HK-2 (cell line): Measurements from ENCODE around the gene DCXR.

Source experiments
- DNase-seq: peaks from one replicate; pipeline ENCODE4 v3.0.0-alpha.2; 2018; ENCODE audit not compliant: unreplicated experiment

DCXR gene

GRCh38 chr17:82037092-82037888 is at the start of gene DCXR:
Gene DCXR, minus strand, starts transcription at chr17:82037697. Its CDS starts 15 bp downstream, at chr17:82037682.
- DNase-seq: peak; percentile 96

- no peak for DNase-seq
Observed at GRCh38 chr17:82085931-82086764, 48.7 kb upstream of the DCXR start.

- DNase-seq: no peak
Observed at GRCh38 chr17:82085031-82085861, 47.7 kb upstream of the DCXR start.

- DNase-seq: no peak
Observed at GRCh38 chr17:82084373-82085030, 47.0 kb upstream of the DCXR start.

GRCh38 chr17:82083533-82084359 is 46.2 kb upstream of the DCXR start:
- DNase-seq: no peak

GRCh38 chr17:82083009-82083408 is 45.5 kb upstream of the DCXR start:
- no peak for DNase-seq

- no peak for DNase-seq
Observed at GRCh38 chr17:82082456-82082855, 45.0 kb upstream of the DCXR start.

- no peak for DNase-seq
Observed at GRCh38 chr17:82081966-82082365, 44.5 kb upstream of the DCXR start.

- no peak for DNase-seq
Observed at GRCh38 chr17:82081546-82081945, 44.0 kb upstream of the DCXR start.

- no peak for DNase-seq
Observed at GRCh38 chr17:82080789-82081464, 43.4 kb upstream of the DCXR start.

- no peak for DNase-seq
Observed at GRCh38 chr17:82080048-82080788, 42.7 kb upstream of the DCXR start.

- no peak for DNase-seq
Observed at GRCh38 chr17:82079001-82079677, 41.6 kb upstream of the DCXR start.

- no peak for DNase-seq
Observed at GRCh38 chr17:82078433-82078832, 40.9 kb upstream of the DCXR start.

GRCh38 chr17:82077617-82078358 is 40.3 kb upstream of the DCXR start:
- DNase-seq: no peak

- no peak for DNase-seq
Observed at GRCh38 chr17:82076785-82077591, 39.5 kb upstream of the DCXR start.

- DNase-seq: no peak
Observed at GRCh38 chr17:82076018-82076784, 38.7 kb upstream of the DCXR start.
